ENCODE data around the gene CD53.
"Not testable (repeated sequence)": the region's sequence is repeated elsewhere in the genome, so short reads cannot be mapped to it uniquely, and the experiment has no call there.

CD53 gene

GRCh38 chr1:110927484-110928075 lies 54.6 kb downstream of the CD53 start:
- TF ChIP-seq CTCF (IDR thresholded peaks at IDR 0.05; ENCODE audit: insufficient read depth, low read length, poor library complexity, severe bottlenecking), result no peak
- no peak for DNase-seq (ENCODE audit: extremely low read depth, insufficient read length)
- Histone ChIP-seq H3K4me3 (replicated peaks; ENCODE audit: low read depth, low read length) (no peak overlapping the region), H3K36me3 (ENCODE audit: control insufficient read depth, insufficient read depth, low read length) (no peaks in the 10 kb centered on the region), H3K27me3 (replicated peaks; ENCODE audit: control insufficient read depth, insufficient read depth, low read length) (no peaks in the 10 kb centered on the region)

- H3K36me3 ChIP-seq (ENCODE audit: control insufficient read depth, insufficient read depth, low read length), result no peaks in the 10 kb centered on the region
- no peak overlapping the region for H3K4me3 ChIP-seq (replicated peaks; ENCODE audit: low read depth, low read length)
- DNase-seq (ENCODE audit: extremely low read depth, insufficient read length), result no peak
- no peak for TF ChIP-seq CTCF (IDR thresholded peaks at IDR 0.05; ENCODE audit: insufficient read depth, low read length, poor library complexity, severe bottlenecking)
- no peaks in the 10 kb centered on the region for H3K27me3 ChIP-seq (replicated peaks; ENCODE audit: control insufficient read depth, insufficient read depth, low read length)
Measured at GRCh38 chr1:110928191-110928590, 55.2 kb downstream of the CD53 start.

- Histone ChIP-seq H3K4me3 (replicated peaks; ENCODE audit: low read depth, low read length) (no peak overlapping the region), H3K27me3 (replicated peaks; ENCODE audit: control insufficient read depth, insufficient read depth, low read length) (no peaks in the 10 kb centered on the region), H3K36me3 (ENCODE audit: control insufficient read depth, insufficient read depth, low read length) (no peaks in the 10 kb centered on the region)
- no peak for DNase-seq (ENCODE audit: extremely low read depth, insufficient read length)
- TF ChIP-seq CTCF (IDR thresholded peaks at IDR 0.05; ENCODE audit: insufficient read depth, low read length, poor library complexity, severe bottlenecking), result no peak
Measured at GRCh38 chr1:110928904-110929303, 56.0 kb downstream of the CD53 start.

- H3K4me3 ChIP-seq (replicated peaks; ENCODE audit: low read depth, low read length); H3K36me3 ChIP-seq (ENCODE audit: control insufficient read depth, insufficient read depth, low read length); H3K27me3 ChIP-seq (replicated peaks; ENCODE audit: control insufficient read depth, insufficient read depth, low read length); DNase-seq (ENCODE audit: extremely low read depth, insufficient read length): not testable (repeated sequence)
Measured at GRCh38 chr1:110931097-110931496, 58.1 kb downstream of the CD53 start.

GRCh38 chr1:110936567-110936966 lies 63.6 kb downstream of the CD53 start:
- no peaks in the 10 kb centered on the region for H3K36me3 ChIP-seq (ENCODE audit: control insufficient read depth, insufficient read depth, low read length)
- no peaks in the 10 kb centered on the region for H3K27me3 ChIP-seq (replicated peaks; ENCODE audit: control insufficient read depth, insufficient read depth, low read length)
- TF ChIP-seq CTCF (IDR thresholded peaks at IDR 0.05; ENCODE audit: insufficient read depth, low read length, poor library complexity, severe bottlenecking), result no peak
- no peak for DNase-seq (ENCODE audit: extremely low read depth, insufficient read length)
- H3K4me3 ChIP-seq (replicated peaks; ENCODE audit: low read depth, low read length), result no peak overlapping the region

- no peaks in the 10 kb centered on the region; the same call in 1 of the 2 replicates for H3K36me3 ChIP-seq (ENCODE audit: control insufficient read depth, insufficient read depth, low read length)
- H3K27me3 ChIP-seq (replicated peaks; ENCODE audit: control insufficient read depth, insufficient read depth, low read length), result no peaks in the 10 kb centered on the region
- no peak for DNase-seq (ENCODE audit: extremely low read depth, insufficient read length)
- H3K4me3 ChIP-seq (replicated peaks; ENCODE audit: low read depth, low read length), result no peak overlapping the region
- no peak for TF ChIP-seq CTCF (IDR thresholded peaks at IDR 0.05; ENCODE audit: insufficient read depth, low read length, poor library complexity, severe bottlenecking)
Measured at GRCh38 chr1:110944806-110945205, 71.9 kb downstream of the CD53 start.

All from GM06990 (cell line).